Femur (tissue), 1 donor: Measurements from ENCODE around the gene PLA2G6.

Source experiments
- DNase-seq: peaks from one replicate; pipeline ENCODE4 v3.0.0-alpha.2; 2017

Gene PLA2G6

DNA sequence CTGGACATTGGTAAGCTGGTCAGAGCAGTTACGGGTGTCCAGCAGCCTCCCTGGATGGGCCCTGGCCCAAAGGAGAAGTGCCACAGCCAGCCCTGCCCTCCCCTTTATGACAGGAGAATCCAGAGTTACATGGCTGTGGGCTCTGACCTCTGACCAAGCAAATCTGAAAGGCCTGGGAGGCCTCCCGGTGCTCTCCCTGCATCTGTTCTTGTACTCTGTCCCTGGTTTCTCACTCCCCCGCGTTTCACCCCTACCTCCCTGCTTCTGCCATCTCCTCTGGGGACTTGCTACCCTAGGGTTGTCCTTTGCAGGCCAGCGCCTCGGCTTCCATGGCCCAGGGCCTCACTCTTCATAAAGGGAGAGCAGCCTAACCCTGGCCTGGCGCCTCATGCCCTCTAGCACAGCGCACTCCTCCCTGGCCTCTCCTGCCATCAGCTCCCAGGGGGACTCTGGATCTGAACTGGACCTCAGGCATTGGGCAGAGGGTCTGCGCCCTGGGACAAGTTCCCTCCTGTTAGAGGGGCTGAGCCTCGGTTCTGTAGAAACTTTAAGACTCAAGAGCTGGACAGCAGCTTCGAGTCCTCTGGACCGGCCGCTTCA lies 113.8 kb downstream of the PLA2G6 start:
- no peak for DNase-seq

GRCh38 chr22:38067028-38067415 lies 114.6 kb downstream of the PLA2G6 start:
- no peak for DNase-seq

DNA sequence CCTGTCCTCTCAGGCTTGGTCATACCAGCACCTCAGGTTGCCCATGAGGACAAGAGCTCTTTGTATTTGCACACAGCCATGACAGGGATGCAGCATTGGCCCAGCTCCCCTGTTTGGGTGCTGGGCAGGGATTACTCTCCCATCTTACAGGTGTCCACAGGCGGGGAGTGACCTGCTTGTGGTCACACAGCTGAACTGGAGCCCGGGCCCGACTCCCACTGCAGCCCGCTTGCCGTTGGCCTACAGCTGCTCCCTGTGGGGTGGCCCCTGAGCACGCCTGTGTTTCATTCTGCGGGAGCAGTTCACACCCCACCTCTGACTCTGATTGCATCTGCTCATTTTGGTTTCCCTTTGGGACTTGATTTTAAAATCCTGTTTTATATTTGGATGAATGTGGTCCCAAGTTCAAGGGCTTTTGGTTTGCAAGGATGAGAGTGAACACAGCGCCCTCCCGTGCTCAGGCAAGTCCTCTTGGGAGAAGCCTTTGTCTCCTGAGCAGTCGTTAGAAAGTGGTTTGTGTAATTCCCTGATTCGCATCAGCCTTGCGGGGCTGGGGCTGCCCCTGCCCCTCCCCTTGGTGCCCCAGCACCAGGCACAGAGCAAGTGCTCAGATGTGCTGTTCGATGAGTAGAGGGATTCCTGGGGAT lies 115.1 kb downstream of the PLA2G6 start:
- DNase-seq, result no peak

- DNase-seq, result no peak
Measured at GRCh38 chr22:38065539-38065938, 116.1 kb downstream of the PLA2G6 start.

DNA sequence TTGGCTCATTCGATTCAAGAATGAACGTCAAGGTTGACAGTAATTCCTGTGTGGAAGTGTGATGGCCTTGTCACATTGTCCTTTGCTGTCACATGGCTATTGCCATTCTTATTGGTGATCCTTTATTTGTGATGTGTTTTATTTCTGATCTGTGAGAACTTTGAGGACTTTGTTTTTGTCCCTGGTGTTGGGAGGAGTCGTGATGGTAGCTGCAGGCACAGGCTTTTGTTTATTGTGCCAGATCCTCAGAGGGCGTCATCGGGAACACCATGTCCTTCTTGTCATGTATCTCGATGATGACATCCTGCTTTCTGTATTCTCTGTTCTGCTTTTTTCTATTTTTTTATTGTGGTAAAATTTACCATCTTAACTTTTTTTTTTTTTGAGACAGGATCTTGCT lies 118.8 kb downstream of the PLA2G6 start:
- DNase-seq, result no peak
